GM12878 (cell line): ENCODE measurements around the gene ARL16. TPM values are rescaled to one million over a fixed set of nuclear protein-coding genes. Genes with fewer than 3 reads are reported as not detected.

Source experiments
- ATAC-seq: fragments of 200-7000 bp; cut with Tn5 transposase; 3 replicates; pipeline ENCODE4 v1.9.1; 2020; ENCODE audit warnings: mild to moderate bottlenecking, moderate library complexity
- BruUV-seq: library from RNA; stranded (reverse); fragments of 400-500 nt; replicated peaks from 2 replicates; lab custom pipeline; 2021; lab: Mats Ljungman, UMichigan
- CTCF ChIA-PET: fragments of 300-600 bp; sonication (Branson Sonifier 250); formaldehyde crosslinking; extraction: SDS; loops from one replicate; lab custom pipeline; 2021; ENCODE audit warnings: inconsistent platforms; lab: Yijun Ruan, JAX
- POLR2A ChIA-PET: fragments of 350-600 bp; formaldehyde crosslinking; extraction: SDS; loops from one replicate; lab custom pipeline; 2021; ENCODE audit warnings: inconsistent platforms; lab: Charles Lee
- RAD21 ChIA-PET: fragments of 300-600 bp; sonication (Branson Sonifier 250); formaldehyde crosslinking; loops from one replicate; lab custom pipeline; 2023; ENCODE audit warnings: antibody characterized with exemption; ENCODE audit not compliant: unreplicated experiment; lab: Charles Lee
- SMC1A ChIA-PET: fragments of 300-600 bp; sonication (Branson Sonifier 250); formaldehyde crosslinking; loops from one replicate; lab custom pipeline; 2023; ENCODE audit not compliant: unreplicated experiment, uncharacterized antibody; lab: Charles Lee
- DNase-seq: peaks from one replicate; pipeline ENCODE4 v3.0.0-alpha.2; 2011; ENCODE audit warnings: low read depth, low spot score
- FAIRE-seq: peaks from 3 replicates; lab custom pipeline; 2011; peaks lifted over from hg19 to GRCh38; lab: Jason Lieb, UNC
- H2AFZ ChIP-seq: 2 replicates; pipeline ENCODE4 v1.6.0; 2011; ENCODE audit warnings: low read depth, low read length, control low read depth; ENCODE audit not compliant: control insufficient read depth
- H3K27ac ChIP-seq: 2 replicates; pipeline ENCODE4 v1.5.1; 2011; ENCODE audit warnings: control low read depth; ENCODE audit not compliant: control insufficient read depth, insufficient read depth
- H3K27me3 ChIP-seq, 2 experiments: replicated peaks in 1 of 2; 2 replicates each; pipeline versions ENCODE4 v1.6.0 to v1.6.1; 2011; ENCODE audit warnings: low read length in 1 of 2; ENCODE audit not compliant: control insufficient read depth in 2 of 2, insufficient read depth in 2 of 2
- H3K36me3 ChIP-seq, 2 experiments: 2 replicates each; pipeline ENCODE4 v1.5.1; 2011; ENCODE audit warnings: low read length in 1 of 2; ENCODE audit not compliant: control insufficient read depth in 2 of 2, insufficient read depth in 2 of 2
- H3K4me1 ChIP-seq: 2 replicates; pipeline ENCODE4 v1.6.1; 2011; ENCODE audit warnings: mild to moderate bottlenecking, low read length, moderate library complexity, mixed read lengths; ENCODE audit not compliant: control insufficient read depth, insufficient read depth
- H3K4me2 ChIP-seq: 2 replicates; pipeline ENCODE4 v1.6.0; 2011; ENCODE audit warnings: control low read depth; ENCODE audit not compliant: control insufficient read depth, insufficient read depth
- H3K4me3 ChIP-seq: fragments of 200-600 bp; sonication (generic); 2 replicates; pipeline ENCODE4 v1.5.1; 2016
- H3K79me2 ChIP-seq: 2 replicates; pipeline ENCODE4 v1.6.0; 2011; ENCODE audit warnings: low read length; ENCODE audit not compliant: control insufficient read depth, insufficient read depth
- H3K9ac ChIP-seq: 2 replicates; pipeline ENCODE4 v1.8.0; 2011; ENCODE audit warnings: low read length, control low read depth, mixed read lengths; ENCODE audit not compliant: control insufficient read depth, insufficient read depth
- H3K9me3 ChIP-seq: replicated peaks from 3 replicates; pipeline ENCODE4 v1.5.1; 2011; ENCODE audit warnings: mild to moderate bottlenecking, low read length; ENCODE audit not compliant: control insufficient read depth, insufficient read depth
- H4K20me1 ChIP-seq: 2 replicates; pipeline ENCODE4 v1.6.0; 2011; ENCODE audit not compliant: control insufficient read depth, insufficient read depth
- CEBPB ChIP-seq, 2 experiments: fragments of 150-350 bp in 1 of 2; IDR thresholded peaks; 2 replicates each; pipeline ENCODE4 v1.6.1; 2012 to 2014; ENCODE audit warnings: low read depth in 2 of 2, low read length in 2 of 2, borderline replicate concordance in 1 of 2, inconsistent platforms in 1 of 2
- CHD1 ChIP-seq: IDR thresholded peaks from 2 replicates; pipeline ENCODE4 v1.6.1; 2012; ENCODE audit warnings: low read depth, low read length, improper control_type of control experiment
- EZH2 ChIP-seq: IDR thresholded peaks from 2 replicates; pipeline ENCODE4 v1.6.1; 2012; ENCODE audit warnings: low read depth, mild to moderate bottlenecking, control low read depth, inconsistent platforms, low read length, borderline replicate concordance; ENCODE audit not compliant: control insufficient read depth
- KAT2A ChIP-seq: conservative IDR thresholded peaks from 2 replicates; pipeline ENCODE4 v1.6.1; 2011; ENCODE audit warnings: low read depth, low read length; ENCODE audit not compliant: control insufficient read depth
- MEF2B ChIP-seq: fragments of 450-650 bp; IDR thresholded peaks from 2 replicates; pipeline ENCODE4 v1.6.1; 2018; ENCODE audit warnings: mild to moderate bottlenecking, moderate library complexity; ENCODE audit not compliant: partially characterized antibody, poor library complexity, severe bottlenecking
- MYC ChIP-seq: IDR thresholded peaks from 2 replicates; pipeline ENCODE4 v1.6.1; 2011; ENCODE audit warnings: mild to moderate bottlenecking, low read length, moderate library complexity, inconsistent platforms; ENCODE audit not compliant: insufficient read depth, insufficient replicate concordance, insufficient read length, severe bottlenecking
- NBN ChIP-seq: fragments of 450-650 bp; IDR thresholded peaks from 2 replicates; pipeline ENCODE4 v1.6.1; 2016
- NR2C1 ChIP-seq: fragments of 450-650 bp; IDR thresholded peaks from 2 replicates; pipeline ENCODE4 v1.6.1; 2017; ENCODE audit warnings: antibody characterized with exemption, mild to moderate bottlenecking, moderate library complexity
- POU2F2 ChIP-seq: IDR thresholded peaks from 3 replicates; pipeline ENCODE4 v1.6.1; 2011; ENCODE audit warnings: low read depth, mild to moderate bottlenecking, low read length, borderline replicate concordance
- RB1 ChIP-seq: fragments of 450-650 bp; formaldehyde crosslinking; IDR thresholded peaks from 2 replicates; pipeline ENCODE4 v1.6.1; 2017; ENCODE audit warnings: mild to moderate bottlenecking, borderline replicate concordance
- SIN3A ChIP-seq: IDR thresholded peaks from 2 replicates; pipeline ENCODE4 v1.6.1; 2012; ENCODE audit warnings: low read depth, low read length, improper control_type of control experiment
- SRF ChIP-seq, 2 experiments: IDR thresholded peaks; 2 replicates each; pipeline ENCODE4 v1.6.1; 2011; ENCODE audit warnings: low read depth in 2 of 2, low read length in 2 of 2, mild to moderate bottlenecking in 1 of 2, moderate library complexity in 1 of 2
- STAT3 ChIP-seq: IDR thresholded peaks from 2 replicates; pipeline ENCODE4 v1.6.1; 2011; ENCODE audit warnings: low read depth, low read length, improper control_type of control experiment
- TCF3 ChIP-seq: IDR thresholded peaks from 2 replicates; pipeline ENCODE4 v1.6.1; 2012; ENCODE audit warnings: low read depth, mild to moderate bottlenecking, low read length, borderline replicate concordance; ENCODE audit not compliant: insufficient read depth
- WGBS: methylation state at CpG from one replicate; pipeline ENCODE4 v1.1.6; 2016; ENCODE audit warnings: low lambda C conversion rate; ENCODE audit not compliant: insufficient replicate concordance, insufficient coverage; ENCODE audit errors: missing lambda C conversion rate; 5-methylcytosine and 5-hydroxymethylcytosine counted together
- in situ Hi-C: fragments of 300-500 bp; cut with MboI; formaldehyde crosslinking; loops from 9 replicates; pipeline ENCODE4 v1.14.3; 2018; ENCODE audit warnings: mixed read lengths
- intact Hi-C: fragments of 100-400 bp; cut with micrococcal nuclease; formaldehyde crosslinking; loops from one replicate; pipeline ENCODE4 v1.14.2; 2022; ENCODE audit not compliant: unreplicated experiment
- polyA plus RNA-seq, 11 experiments: library from polyadenylated mRNA; depleted of rRNA in 4 of 11; unstranded in 6 of 11; stranded (reverse) in 5 of 11; fragments of >200 nt; fragmentation: Nextera tagmentation in 4 of 11; fragmentation: Illumina TruSeq in 1 of 11; extraction: Ambion mirVana in 4 of 11; extraction: Trizol in 1 of 11; gene quantifications; 1 replicate in 1 of 11; 2 replicates in 10 of 11; pipeline versions ENCODE4 v1.2.1 to v1.2.3, GENCODE V29; 2011 to 2016; ENCODE audit warnings: inconsistent platforms in 2 of 11, missing spikeins in 2 of 11, low read depth in 1 of 11
- total RNA-seq, 4 experiments: library from RNA; depleted of rRNA in 3 of 4; stranded (reverse); fragments of >200 nt in 3 of 4; fragmentation: Illumina TruSeq in 1 of 4; extraction: Trizol in 1 of 4; gene quantifications; 2 replicates each; pipeline versions ENCODE4 v1.2.1 to v1.2.3, GENCODE V29; 2013 to 2021
- TF ChIP-seq, protein P1 (sequence below): fragments of 450-650 bp; IDR thresholded peaks from 2 replicates; pipeline ENCODE4 v1.6.1; 2017; ENCODE audit warnings: low read depth, mild to moderate bottlenecking, moderate library complexity
- TF ChIP-seq, protein P2 (sequence below): fragments of 450-650 bp; IDR thresholded peaks from 2 replicates; pipeline ENCODE4 v1.6.1; 2017; ENCODE audit warnings: mild to moderate bottlenecking, low read depth, inconsistent platforms; ENCODE audit not compliant: poor library complexity, severe bottlenecking
- TF ChIP-seq, protein P3 (sequence below): IDR thresholded peaks from 2 replicates; pipeline ENCODE4 v1.6.1; 2012; ENCODE audit warnings: low read depth, low read length, improper control_type of control experiment

ARL16 gene
- total and polyA plus RNA-seq, 10 of the 15 experiments (the other 5 are each of a cell fraction or from before 2014, with no cell fraction given) = 4.7 to 47.6 (median 30.9) TPM

DNA sequence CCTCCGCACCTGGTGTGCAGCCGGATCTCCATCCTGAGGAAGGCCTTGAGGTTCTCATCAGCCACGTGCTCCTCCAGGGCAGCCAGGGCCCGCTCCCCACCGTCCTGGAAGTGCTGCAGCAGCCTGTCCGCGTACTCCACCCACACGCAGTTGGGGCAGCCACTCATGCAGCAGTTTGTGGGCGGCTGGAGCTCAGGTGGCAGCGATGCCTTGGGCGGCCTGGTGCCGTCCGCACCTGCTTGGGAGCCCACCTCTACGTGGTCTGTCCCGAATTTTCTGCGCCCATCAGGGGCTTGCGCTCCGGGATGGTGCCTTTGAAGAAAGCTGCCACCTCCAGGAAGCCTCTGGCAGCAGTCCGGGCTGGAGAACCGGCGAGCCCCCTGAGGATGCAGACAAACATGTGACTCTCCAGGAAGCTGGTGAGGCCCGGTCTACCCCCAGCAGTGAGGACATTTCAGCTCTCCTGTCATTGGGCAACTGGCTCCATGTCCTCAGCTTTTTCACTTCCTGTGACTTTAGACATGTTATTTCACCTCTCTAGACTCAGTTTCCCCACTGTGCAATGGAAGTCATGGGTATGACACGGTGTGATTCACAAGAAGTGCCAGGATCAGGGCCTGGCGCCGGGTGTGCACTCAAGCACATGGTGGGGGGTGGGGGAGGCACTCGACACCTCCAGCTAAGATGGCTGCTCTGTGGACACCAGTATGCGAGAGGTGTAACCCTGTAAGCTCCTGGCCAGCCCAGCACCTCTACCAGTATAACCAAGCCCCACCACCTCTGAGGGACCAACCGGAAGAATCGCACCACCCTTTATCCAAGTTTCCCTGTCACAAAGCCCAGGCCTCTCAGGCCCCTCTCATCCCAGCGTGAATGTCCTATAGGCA, 18.1 kb downstream of the ARL16 start:
- RAD21 ChIA-PET = interaction anchor here (0.5 to 0.9 kb wide), 3 partner anchors 18 to 64 kb away, joined by 3 to 6 read pairs (median 3); partner anchors contain the start of genes ARL16 and HGS
- H3K4me1 ChIP-seq = peaks cover 15% of the 10 kb centered on the region
- no peaks in the 10 kb centered on the region for H3K9me3 ChIP-seq
- CTCF ChIA-PET = interaction anchor here (1.2 kb wide), 1 partner anchor 36 kb away, joined by 3 read pairs; no protein-coding TSS in a partner anchor
- peak overlapping the region; percentile 98 for H3K4me2 ChIP-seq
- peak overlapping the region; percentile 78 for H2AFZ ChIP-seq
- peak overlapping the region; percentile 99 for H3K9ac ChIP-seq
- ATAC-seq (peak; percentile 80), DNase-seq (no peak), FAIRE-seq (peak; percentile 88)
- peak overlapping the region; percentile 97 for H3K27ac ChIP-seq
- no TSS peak for BruUV-seq
- POLR2A ChIA-PET = interaction anchor here (0.6 to 1.4 kb wide), 5 partner anchors 10 to 168 kb away, joined by 3 to 6 read pairs (median 5); partner anchors contain the start of genes ARL16, HGS and MCRIP1
- H3K4me3 ChIP-seq = peak overlapping the region; percentile 98
- no peaks in the 10 kb centered on the region for H4K20me1 ChIP-seq
- 40% methylated on average over 30 of the region's 30 CpGs for WGBS
- peaks cover 33% of the 10 kb centered on the region for H3K79me2 ChIP-seq
- in situ Hi-C loops (no loop called here), intact Hi-C loops (loop anchor here (2.0 kb wide), 1 partner anchor 29 kb away; the partner anchor contains the start of genes NPLOC4 and TSPAN10)
- peaks cover 2 to 4% of the 10 kb centered on the region in 2 experiments; a peak in 3 of 4 replicates for H3K36me3 ChIP-seq
- SMC1A ChIA-PET = no interaction called here
- H3K27me3 ChIP-seq = no peaks in the 10 kb centered on the region
- TF ChIP-seq KAT2A (no peak), NBN (no peak), POU2F2 (no peak), MYC (peak; percentile 94), RB1 (no peak), SRF (IDR thresholded peaks at IDR 0.05; ENCODE audit: low read depth in 2 of 2, low read length in 2 of 2) (no peak), EZH2 (no peak), CEBPB (IDR thresholded peaks at IDR 0.05; ENCODE audit: borderline replicate concordance in 1 of 2, low read depth in 2 of 2, low read length in 2 of 2) (no peak), STAT3 (no peak), TCF3 (0 out of 2 replicates have a peak, but pooled peaks have one; percentile 16), SIN3A (no peak), CHD1 (no peak), MEF2B (peak; percentile 13), NR2C1 (no peak)
- TF ChIP-seq, protein P1, sequence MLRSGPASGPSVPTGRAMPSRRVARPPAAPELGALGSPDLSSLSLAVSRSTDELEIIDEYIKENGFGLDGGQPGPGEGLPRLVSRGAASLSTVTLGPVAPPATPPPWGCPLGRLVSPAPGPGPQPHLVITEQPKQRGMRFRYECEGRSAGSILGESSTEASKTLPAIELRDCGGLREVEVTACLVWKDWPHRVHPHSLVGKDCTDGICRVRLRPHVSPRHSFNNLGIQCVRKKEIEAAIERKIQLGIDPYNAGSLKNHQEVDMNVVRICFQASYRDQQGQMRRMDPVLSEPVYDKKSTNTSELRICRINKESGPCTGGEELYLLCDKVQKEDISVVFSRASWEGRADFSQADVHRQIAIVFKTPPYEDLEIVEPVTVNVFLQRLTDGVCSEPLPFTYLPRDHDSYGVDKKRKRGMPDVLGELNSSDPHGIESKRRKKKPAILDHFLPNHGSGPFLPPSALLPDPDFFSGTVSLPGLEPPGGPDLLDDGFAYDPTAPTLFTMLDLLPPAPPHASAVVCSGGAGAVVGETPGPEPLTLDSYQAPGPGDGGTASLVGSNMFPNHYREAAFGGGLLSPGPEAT = 0 out of 2 replicates have a peak, but pooled peaks have one; percentile 34
- TF ChIP-seq, protein P2, sequence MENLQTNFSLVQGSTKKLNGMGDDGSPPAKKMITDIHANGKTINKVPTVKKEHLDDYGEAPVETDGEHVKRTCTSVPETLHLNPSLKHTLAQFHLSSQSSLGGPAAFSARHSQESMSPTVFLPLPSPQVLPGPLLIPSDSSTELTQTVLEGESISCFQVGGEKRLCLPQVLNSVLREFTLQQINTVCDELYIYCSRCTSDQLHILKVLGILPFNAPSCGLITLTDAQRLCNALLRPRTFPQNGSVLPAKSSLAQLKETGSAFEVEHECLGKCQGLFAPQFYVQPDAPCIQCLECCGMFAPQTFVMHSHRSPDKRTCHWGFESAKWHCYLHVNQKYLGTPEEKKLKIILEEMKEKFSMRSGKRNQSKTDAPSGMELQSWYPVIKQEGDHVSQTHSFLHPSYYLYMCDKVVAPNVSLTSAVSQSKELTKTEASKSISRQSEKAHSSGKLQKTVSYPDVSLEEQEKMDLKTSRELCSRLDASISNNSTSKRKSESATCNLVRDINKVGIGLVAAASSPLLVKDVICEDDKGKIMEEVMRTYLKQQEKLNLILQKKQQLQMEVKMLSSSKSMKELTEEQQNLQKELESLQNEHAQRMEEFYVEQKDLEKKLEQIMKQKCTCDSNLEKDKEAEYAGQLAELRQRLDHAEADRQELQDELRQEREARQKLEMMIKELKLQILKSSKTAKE = no peak
- TF ChIP-seq, protein P3, sequence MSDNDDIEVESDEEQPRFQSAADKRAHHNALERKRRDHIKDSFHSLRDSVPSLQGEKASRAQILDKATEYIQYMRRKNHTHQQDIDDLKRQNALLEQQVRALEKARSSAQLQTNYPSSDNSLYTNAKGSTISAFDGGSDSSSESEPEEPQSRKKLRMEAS = peak; percentile 92
